K562 (cell line): ENCODE results near the gene OLFML1.

ENCODE experiments used
- ATF1 ChIP-seq, 2 experiments: fragments of 450-650 bp in 1 of 2; IDR thresholded peaks; 2 replicates each; pipeline ENCODE4 v1.6.1; 2016; ENCODE audit warnings: missing compliant biosample characterization in 1 of 2, missing genetic modification characterization in 1 of 2
- CTCF ChIP-seq, 3 experiments: IDR thresholded peaks in 2 of 3; conservative IDR thresholded peaks in 1 of 3; 2 replicates each; pipeline ENCODE4 v1.5.1; 2011 to 2012; ENCODE audit warnings: low read length in 3 of 3, mild to moderate bottlenecking in 3 of 3, control low read depth in 2 of 3, improper control_type of control experiment in 1 of 3, inconsistent platforms in 1 of 3, low read depth in 1 of 3, mixed read lengths in 1 of 3, moderate library complexity in 1 of 3; ENCODE audit not compliant: insufficient read depth in 2 of 3
- HNRNPL ChIP-seq: fragments of 200-400 bp; formaldehyde crosslinking; IDR thresholded peaks from 2 replicates; pipeline ENCODE4 v1.6.1; 2017; ENCODE audit warnings: low read depth, mild to moderate bottlenecking, low read length
- JUNB ChIP-seq: fragments of 450-650 bp; formaldehyde crosslinking; conservative IDR thresholded peaks from 2 replicates; pipeline ENCODE4 v1.4.0; 2020; ENCODE audit warnings: mild to moderate bottlenecking
- MAFK ChIP-seq: IDR thresholded peaks from 2 replicates; pipeline ENCODE4 v1.6.1; 2011; ENCODE audit warnings: low read length, improper control_type of control experiment
- PREB ChIP-seq: sonication (generic); formaldehyde crosslinking; IDR thresholded peaks from 2 replicates; pipeline ENCODE4 v1.8.1; 2023; ENCODE audit warnings: mild to moderate bottlenecking, missing genetic modification reagents
- RBM34 ChIP-seq: fragments of 200-400 bp; formaldehyde crosslinking; IDR thresholded peaks from 2 replicates; pipeline ENCODE4 v1.6.1; 2018; ENCODE audit warnings: low read length, borderline replicate concordance; ENCODE audit not compliant: insufficient read depth
- ZFPM2 ChIP-seq: fragments of 250-450 bp; sonication (Bioruptor Pico); IDR thresholded peaks from 2 replicates; pipeline ENCODE4 v1.5.1; 2022; ENCODE audit warnings: mild to moderate bottlenecking
- ZNF24 ChIP-seq: fragments of 450-650 bp; IDR thresholded peaks from 2 replicates; pipeline ENCODE4 v1.6.1; 2016
- TF ChIP-seq, protein P1 (sequence below): fragments of 250-450 bp; sonication (Bioruptor Pico); IDR thresholded peaks from 2 replicates; pipeline ENCODE4 v1.5.1; 2021; ENCODE audit warnings: mild to moderate bottlenecking
- TF ChIP-seq, protein P2 (sequence below): sonication (generic); formaldehyde crosslinking; IDR thresholded peaks from 2 replicates; pipeline ENCODE4 v1.9.0; 2022; ENCODE audit warnings: mild to moderate bottlenecking, missing genetic modification reagents

DNA sequence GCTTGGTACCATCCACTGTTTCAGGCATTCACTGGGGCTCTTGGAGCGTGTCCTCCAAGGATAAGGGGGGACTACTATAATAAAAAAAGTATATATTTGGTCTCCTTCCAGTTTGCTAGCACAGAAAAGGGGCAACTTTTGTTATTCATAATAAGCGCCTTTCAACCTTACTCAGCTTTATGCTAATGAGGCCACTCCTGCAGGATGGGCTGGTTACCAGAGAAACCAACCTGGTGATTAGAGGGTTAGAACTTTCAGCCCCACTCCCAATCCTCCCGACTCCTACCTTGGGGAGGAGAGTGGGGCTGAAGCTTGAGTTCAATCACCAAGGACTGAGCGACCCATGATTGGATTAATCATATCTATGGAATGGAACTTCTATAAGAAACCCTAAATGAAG is 60.3 kb downstream of the OLFML1 start:
- TF ChIP-seq PREB (CRISPR knock-in tag) (no peak), ATF1 (CRISPR knock-in tag; IDR thresholded peaks at IDR 0.05) (no peak), ATF1 (tag; IDR thresholded peaks at IDR 0.05) (no peak), ZFPM2 (CRISPR knock-in tag) (no peak), ZNF24 (no peak), JUNB (CRISPR knock-in tag) (no peak), MAFK (no peak), CTCF (IDR thresholded peaks at IDR 0.05 in 2 of 3, conservative IDR thresholded peaks at IDR 0.05 in 1 of 3; ENCODE audit: insufficient read depth in 2 of 3, low read depth in 1 of 3, low read length in 3 of 3) (no peak), RBM34 (no peak), HNRNPL (no peak)
- TF ChIP-seq, protein P1, sequence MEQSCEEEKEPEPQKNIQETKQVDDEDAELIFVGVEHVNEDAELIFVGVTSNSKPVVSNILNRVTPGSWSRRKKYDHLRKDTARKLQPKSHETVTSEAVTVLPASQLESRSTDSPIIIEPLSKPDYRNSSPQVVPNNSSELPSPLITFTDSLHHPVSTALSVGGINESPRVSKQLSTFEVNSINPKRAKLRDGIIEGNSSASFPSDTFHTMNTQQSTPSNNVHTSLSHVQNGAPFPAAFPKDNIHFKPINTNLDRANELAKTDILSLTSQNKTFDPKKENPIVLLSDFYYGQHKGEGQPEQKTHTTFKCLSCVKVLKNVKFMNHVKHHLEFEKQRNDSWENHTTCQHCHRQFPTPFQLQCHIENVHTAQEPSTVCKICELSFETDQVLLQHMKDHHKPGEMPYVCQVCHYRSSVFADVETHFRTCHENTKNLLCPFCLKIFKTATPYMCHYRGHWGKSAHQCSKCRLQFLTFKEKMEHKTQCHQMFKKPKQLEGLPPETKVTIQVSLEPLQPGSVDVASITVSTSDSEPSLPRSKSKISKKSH, result no peak
- TF ChIP-seq, protein P2, sequence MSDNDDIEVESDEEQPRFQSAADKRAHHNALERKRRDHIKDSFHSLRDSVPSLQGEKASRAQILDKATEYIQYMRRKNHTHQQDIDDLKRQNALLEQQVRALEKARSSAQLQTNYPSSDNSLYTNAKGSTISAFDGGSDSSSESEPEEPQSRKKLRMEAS (CRISPR knock-in tag), result no peak
